GM21529 (cell line): Measurements from ENCODE around the gene MCAT.
"Not testable (repeated sequence)": the region's sequence is repeated elsewhere in the genome, so short reads cannot be mapped to it uniquely, and the experiment has no call there.

Experiments used
- ATAC-seq: cut with Tn5 transposase; IDR thresholded peaks from one replicate; pipeline ENCODE4 v1.9.1; 2021; ENCODE audit not compliant: unreplicated experiment

Gene MCAT

DNA sequence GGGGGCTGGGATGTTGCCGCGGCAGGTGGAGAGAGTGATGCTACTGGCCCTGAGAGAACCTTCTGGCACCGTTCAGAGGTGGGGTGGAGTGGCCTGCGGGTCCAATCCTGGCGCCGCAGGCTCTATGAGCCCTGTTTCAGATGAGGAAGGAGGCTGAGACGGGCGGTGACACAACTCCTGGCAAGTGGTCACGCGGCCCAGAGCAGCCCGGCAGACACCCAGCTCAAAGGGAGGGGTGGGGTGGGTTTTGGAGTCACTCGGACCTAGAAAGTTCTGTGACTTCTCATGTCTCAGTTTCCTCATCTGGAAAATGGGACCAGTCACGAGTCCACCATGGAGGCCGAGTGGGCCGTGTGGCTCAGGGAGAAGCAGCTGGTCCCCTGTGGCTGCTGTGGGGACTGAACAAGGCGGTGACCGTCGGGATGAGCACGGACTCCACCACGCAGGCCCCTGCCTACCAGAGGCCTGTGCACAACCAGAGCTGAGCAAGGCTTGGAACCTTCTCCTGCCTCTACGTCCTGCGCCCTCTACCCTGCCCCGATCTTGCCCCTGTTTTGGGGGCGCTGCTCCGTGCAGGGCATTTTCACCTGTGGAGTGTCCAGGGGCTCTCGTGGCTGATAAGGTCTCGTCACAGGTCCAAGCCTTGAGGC is 11.8 kb upstream of the MCAT start:
- no peak for ATAC-seq

DNA sequence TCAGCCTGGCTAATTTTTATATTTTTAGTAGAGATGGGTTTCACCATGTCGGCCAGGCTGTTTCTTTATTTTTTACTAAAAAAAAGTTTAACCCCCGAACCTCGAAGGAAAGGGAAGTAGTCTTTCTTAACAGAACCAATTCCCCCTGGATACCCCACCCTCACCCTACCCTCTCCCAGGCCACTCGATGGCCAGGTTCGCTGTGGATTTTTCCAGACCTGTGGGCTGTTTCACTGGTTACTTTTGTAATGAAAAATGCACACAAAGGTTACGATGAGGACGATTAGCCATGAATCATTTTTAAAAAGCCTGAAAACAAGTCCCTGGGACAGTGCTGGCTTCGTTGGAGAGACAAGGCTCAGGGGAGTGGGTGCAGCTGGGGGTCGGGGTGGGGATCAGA is 10.7 kb upstream of the MCAT start:
- no peak for ATAC-seq

DNA sequence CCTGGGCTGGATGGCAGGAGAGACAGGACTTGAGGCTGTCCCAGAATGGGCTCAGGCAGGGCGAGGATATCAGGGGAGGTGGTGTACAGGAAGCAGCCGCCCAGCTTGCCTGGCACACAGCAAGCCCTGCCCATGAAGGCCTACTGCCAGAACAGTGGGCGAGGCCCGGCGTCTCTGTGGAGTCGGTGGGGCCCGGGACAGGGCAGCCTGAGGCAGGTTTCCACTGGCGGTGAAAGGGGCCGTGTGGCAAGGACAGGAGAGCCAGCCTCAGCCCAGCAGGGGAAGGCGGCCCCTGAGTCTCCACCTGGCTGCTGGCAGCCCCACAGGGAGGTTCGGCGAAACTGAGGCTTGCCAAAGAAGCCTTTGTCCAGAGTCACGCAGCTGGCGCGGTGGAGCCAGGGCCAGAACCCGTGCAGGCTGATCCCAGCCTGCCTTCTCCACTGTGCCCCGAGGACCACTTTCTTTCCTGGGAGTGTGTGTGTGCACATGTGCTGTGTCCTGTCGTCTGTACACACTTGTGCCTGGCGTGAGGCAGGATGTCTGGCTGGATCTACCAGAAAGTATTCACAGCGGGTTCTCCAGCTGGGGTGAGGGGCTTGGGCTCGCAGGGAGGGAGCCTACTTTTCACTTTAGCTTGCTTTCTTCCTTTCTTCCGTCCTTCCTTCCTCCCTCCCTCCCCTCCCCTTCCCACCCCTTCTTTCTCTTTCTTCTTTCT is 9.3 kb upstream of the MCAT start:
- no peak for ATAC-seq

DNA sequence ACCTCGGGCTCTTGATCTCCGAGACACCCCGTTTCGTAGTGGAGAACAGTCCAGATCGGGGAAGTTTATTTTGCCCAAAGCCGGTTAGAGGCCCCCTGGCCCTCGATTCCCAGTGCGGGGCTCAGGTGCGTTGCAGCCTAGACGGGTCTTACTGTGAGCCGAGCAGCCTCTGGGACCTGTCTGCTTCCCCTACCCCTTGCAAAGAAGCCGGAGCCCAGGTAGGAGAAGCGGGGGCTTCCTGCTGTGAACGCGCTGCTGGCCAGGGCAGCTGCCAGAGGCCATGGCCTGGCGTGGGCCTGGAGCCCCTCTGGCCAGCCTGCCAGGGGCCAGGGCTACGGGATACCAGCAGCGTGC is 8.8 kb upstream of the MCAT start:
- ATAC-seq, result no peak

DNA sequence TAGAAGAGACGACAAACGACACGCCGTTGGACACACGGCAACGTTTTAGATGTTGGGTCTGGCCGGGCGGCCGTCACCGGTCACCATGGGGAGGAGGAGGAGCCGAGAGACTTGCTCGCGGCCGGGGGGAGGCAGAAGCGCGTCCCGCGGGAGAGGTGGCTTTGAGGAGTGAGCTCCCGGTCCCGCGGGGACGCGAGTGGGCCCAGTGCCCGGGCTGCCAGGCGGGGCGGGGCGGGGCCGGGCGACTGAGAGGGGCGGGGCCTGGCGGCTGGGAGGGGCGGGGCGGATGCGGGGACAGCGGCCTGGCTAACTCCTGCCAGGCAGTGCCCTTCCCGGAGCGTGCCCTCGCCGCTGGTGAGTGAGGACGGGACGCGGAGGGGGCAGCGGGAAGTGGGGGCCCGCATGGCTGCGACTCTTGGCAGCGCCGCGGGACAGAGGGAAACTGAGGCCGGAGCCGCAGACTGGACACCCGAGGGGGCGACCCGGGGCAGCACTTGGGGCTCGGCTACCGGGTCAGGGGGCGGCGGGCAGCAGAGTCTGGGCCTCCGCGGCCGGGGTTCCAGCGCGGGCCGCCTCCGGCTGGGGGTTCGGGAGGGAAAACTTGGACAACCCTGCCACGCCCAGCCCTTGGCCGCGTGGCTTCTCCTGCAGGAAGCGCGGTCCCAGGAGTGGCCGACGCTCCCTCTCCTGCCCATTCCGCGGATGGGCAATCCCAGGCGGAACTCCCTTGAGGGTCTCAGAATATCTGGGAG is 8.2 kb upstream of the MCAT start, which contains the start of gene TSPO:
TSS of gene TSPO (plus strand) at position 309 of the 752 bp plus-strand sequence. CDS start 7,680 bp downstream, outside the sequence.
- ATAC-seq, result no peak

DNA sequence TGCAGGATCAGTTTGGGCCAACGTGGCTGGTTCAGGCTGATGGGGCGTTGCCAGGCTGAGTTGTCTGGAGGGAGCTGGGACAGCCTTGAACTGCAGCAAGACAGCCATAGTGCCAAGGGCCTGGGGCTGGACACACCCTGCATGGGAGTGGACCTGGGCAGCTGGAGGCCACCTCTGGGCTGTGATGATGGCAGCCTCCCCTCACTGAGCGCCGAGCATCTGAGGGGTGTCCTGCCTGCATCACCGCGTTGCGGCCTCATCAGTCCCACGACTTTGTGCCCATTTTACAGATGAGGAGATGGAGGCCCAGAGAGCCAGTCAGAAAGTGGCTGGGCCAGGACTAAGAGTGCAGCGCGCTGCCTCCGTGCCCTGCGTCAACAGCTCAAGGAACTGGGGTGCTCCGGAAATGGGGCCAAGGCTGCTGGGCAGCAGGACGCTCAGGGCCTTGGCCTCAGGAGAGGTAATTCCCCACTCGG is 7.6 kb upstream of the MCAT start:
- ATAC-seq, result no peak

DNA sequence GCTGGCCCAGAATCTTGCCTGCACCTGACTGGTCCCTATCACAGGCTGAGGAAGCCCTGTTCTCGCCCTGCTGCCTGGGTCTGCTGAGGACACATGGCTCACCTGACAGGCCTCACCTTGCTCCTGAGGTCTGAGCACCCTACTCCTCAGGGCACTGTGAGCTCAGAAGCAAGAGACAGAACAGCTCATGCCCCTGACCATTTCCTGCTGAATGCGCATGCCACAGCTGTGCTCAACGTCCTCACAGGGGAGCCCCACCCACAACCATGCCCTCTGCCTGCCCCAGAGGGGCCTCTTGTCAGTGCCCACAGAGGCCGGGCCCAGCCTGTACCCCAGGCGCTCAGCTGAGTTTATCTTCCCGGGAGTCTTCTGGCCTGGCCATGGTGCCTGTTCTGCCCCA is 5.4 kb upstream of the MCAT start:
- ATAC-seq, result no peak

DNA sequence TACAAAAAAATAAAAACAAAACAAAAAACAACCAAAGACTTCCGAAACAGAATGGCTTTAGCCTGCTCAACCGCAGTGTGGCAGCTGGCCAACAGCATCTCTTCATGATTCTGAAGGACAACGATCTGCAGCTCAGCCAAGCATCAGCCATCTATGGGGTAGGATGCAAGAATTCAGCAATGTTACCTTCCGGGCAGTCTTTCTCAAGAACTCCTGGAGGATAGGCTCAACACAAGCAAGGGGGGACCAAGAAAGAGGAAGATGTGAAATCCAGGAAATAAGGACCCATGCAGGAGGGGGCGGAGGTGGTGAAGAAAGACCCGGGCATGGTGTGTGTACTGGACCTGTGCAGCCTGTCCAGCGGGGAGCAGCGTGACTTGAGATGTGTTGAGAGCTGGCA is 4.6 kb upstream of the MCAT start:
- ATAC-seq, result no peak

DNA sequence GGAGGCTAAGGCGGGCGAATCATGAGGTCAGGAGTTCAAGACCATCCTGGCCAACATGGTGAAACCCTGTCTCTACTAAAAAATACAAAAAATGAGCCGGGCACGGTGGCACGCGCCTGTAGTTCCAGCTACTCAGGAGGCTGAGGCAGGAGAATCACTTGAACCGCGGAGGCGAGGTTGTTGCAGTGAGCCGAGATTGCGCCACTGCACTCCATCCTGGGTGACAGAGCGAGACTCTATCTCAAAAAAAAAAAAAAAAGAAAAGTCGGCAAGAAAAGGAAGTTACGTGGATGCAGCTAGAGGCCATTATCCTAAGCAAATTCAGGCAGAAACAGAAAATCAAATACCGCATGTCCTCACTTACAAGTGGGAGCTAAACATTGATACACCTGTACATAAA is 3.1 kb upstream of the MCAT start:
- not testable (repeated sequence) for ATAC-seq

DNA sequence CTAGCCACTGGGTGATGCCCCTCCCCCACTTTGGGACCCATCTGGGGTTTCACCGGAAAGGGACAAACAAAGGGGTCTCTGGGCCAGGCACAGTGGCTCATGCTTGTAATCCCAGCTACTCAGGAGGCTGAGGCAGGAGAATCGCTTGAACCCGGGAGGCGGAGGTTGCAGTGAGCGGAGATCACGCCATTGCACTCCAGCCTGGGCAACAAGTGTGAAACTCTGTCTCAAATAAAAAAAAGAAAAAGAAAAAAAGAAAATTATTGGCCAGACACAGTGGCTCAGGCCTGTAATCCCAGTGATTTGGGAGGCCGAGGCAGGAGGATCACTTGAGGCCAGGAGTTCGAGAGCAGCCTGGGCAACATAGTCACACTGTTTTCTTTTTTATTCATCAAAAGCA is 2.2 kb upstream of the MCAT start:
- not testable (repeated sequence) for ATAC-seq

DNA sequence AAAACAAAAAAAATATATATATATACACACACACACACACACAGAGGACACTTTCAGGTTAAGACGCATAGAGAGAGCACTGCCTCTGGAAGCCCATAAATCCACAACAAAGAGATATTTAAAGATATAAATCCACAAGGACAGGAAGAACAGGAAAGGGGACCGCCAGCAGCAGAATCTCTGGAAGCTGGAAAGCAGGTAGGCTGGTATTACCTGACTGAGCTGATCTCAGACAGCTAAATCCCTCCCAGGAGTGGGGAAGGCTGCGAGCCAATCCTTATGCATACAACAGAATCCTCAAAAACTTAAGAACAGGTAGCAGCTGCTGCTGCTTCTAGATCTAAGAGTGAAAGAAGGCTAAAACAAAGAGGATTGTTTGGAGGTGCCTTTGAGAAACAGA is 1.8 kb upstream of the MCAT start:
- ATAC-seq, result no peak

DNA sequence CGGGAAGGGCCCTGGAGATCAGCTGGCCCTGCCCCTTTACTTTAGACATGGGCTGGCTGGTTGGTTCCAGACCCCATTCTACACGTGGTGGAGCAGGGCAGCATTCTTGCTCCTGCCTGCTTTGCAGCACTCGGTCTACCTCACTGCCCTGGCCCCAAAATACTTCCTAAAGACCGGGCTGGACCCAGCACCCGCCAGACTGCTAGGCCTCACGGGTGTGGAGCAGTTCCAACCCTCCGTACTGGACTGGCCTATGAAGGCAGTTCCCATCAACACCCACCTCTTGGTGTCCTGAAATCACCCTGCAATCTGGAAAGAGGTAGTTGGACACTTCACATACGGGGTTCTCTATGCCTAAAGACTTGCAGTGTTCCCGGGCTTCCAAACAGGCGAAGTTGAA is 6.4 kb downstream of the MCAT start:
- no peak for ATAC-seq

DNA sequence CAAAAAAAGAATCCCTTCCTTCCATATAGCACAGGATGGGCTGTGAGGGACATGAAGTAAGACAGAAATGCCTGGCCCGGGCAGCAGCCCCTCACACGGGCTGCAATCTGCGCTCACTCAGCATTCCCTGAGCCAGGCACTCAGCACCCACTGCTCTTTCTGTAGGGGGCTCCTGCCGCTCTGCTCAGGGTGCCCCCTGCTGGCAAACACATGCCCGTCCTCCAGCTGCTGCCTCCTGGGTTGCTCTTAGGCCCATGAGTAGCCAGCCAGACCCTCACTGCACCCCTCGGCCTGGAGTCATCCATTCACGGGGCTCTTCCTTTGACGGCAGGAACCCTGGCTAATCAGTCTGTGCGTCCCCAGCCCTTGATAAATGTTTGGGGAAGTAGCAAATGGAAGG is 6.9 kb downstream of the MCAT start:
- ATAC-seq, result no peak

DNA sequence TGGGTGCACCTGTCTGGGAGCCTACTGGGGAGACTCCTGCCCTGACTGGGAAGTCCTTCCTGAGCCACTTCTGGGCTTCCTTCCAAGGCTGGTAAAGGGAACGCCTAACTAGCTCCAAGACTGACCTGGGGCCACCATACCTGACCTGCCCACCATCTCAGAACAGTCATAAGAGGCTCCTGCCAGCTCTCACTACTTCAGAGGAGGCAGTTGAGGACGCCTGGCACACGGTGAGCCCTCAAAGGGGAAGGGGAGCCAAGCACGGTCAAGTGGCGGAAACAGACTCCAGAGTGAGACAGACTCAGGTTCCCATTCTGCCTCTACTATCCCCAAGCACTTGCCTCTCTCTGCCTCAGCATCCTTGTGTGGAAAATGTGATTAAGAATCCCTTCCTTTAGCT is 7.6 kb downstream of the MCAT start:
- no peak for ATAC-seq

DNA sequence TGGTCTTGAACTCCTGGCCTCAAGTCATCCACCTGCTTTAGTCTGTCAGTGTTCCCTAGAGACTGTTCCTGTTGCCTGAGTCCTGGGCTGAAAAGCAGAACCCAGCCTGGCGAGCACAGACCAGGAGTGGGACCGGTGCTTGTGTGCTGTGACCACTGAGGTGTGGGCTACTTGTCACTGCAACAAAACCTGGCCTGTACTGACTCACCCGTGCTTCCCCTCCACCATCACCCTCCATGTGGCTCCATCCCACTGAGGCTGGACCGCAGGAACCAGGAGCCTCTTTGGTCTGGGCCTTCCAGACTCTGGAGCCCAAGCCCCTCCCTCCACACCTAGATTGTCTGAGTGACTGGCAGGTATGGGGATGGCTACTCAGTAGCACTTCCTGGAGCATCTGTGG is 8.6 kb downstream of the MCAT start:
- ATAC-seq, result no peak

DNA sequence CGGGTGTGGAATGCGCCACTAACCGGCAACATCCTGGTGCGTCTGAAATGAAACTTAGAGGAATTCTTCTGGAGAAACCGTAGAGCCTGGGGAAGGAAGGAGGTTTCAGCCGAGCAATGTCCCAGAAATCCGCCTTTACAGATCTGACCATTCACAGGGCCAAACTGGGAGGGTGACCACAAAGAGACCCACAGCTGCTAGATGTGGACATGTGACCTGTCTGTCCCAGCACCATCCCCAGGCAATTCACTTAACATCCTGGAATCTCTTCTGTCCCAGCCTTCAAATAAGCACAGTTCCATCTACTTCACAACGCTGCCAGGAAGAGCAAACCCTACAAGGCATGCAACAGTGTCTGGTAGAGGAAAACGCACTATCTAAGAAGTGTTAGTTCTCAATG is 9.8 kb downstream of the MCAT start:
- ATAC-seq, result no peak

DNA sequence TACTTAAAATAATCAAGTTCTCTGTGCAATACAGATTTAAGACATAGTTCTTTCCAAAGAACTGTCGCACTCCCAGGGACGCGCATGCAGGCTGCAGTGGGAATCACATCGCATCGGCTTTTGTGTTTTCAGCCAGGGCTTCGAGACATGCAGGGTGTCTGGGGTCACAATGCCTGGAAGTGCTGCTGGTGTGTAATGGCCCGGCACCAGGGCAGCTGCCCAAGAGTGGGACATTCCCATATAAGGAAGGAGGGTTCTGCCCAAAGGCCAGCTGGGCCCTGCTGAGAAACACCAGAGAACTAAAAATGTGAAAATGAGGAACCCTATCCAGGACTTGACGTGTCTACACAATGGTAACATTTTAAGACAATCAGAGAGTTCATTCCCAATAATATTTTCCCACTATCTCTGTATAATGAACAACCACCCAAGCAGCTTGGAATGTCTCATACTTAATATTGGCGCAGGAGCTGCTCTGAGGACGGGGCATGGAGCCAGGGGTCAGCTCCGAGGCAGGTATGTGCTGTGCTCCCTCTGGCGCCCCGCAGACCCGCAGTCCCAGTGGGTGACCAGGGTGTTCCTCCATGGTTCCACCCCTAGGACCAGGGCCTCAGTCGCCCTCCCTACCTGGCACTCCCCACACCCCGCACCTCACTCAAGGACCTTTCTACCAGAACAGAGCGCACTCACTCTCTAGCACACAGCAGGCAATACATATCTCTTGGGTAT is 11.3 kb downstream of the MCAT start:
- ATAC-seq, result no peak

DNA sequence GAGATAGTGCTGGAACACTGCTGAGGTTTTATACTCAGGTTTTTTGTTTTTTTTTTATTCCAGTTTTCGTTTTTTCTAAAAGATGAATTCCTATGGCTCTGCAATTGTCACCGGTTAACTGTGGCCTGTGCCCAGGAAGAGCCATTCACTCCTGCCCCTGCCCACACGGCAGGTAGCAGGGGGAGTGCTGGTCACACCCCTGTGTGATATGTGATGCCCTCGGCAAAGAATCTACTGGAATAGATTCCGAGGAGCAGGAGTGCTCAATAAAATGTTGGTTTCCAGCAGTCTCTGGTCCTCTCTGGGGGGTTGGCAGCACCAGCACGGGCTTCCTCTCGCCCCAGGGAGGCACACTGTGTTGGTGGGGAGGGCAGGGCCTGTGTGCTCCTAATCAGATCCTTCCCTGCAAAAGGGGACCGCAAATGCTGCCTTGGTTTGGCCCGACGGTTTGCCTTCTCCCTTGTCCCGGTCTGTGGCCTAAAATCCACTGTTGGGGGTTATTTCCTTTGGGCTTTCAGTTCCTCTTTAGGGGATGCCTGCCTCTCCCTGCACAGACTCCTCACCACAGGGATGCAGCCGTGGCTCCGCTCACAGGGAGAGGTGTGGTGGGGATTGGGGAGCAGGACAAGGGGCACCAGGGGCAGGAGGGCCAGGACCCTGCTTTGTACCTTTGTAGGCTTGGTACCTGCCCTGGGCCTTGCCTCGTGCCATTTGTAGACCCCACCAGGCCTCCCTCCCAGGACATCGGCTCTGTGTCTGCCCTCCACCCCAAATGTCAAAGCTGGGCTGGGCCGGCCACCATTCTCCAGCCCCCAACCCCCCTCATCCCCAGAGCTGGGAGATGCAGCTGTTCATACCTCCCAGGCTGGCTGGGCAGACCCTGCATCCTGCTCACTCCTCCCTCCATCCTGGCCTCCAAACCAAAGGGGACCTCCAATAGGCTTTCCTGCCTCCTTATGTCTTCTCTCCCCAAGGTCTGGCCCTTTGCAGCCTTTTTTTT is 13.5 kb downstream of the MCAT start:
- no peak for ATAC-seq

DNA sequence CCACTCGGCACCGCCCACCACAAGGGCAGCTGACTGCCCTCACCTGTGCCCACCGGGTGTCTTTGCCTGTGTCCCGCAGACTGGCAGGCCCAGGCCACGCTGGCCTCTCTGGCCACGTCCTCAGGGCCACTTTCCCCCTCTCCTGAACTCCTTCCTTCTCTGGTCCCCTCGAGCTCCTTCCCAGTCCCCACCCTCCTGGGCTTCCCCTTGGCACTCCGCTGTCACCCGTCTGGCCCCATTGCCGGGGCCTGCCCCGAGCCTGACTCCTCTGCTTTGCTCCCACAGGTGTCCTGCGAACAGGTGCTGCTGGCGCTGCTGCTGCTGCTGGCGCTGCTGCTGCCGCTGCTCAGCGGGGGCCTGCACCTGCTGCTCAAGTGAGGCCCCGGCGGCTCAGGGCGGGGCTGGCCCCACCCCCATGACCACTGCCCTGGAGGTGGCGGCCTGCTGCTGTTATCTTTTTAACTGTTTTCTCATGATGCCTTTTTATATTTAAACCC is 14.2 kb downstream of the MCAT start:
- ATAC-seq, result no peak

DNA sequence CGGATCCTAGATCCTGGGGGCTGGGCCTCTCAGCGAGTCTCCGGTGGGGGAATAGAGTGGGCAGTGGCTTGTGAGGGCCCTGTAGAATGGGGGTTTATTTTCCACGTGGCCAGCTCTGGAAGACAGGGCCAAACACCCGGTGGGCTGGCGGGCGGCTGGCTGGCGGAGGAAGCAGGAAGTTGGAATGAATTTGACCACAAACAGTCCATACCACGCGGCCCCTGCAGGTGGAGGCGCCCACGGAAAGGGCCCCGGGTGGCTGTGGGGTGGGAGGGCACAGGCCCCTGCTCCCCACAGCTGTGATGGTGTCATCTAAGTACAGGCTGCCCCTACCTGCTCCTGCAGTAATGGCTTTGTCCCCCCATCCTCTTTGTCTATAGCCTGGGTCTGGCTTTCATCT is 15.1 kb downstream of the MCAT start:
- no peak for ATAC-seq
